Fibroblast of skin of abdomen (primary cell): ENCODE data around the gene CCDC179. TPM values are rescaled to one million over a fixed set of nuclear protein-coding genes. Genes with fewer than 3 reads are reported as not detected.
A peak's percentile ranks its signal among the peaks of the same experiment; 100 is the strongest.

Experiments
- DNase-seq: peaks from one replicate; pipeline ENCODE4 v3.0.0-alpha.2; 2013
- polyA plus RNA-seq, 2 experiments: library from polyadenylated mRNA; unstranded; fragments of 120-200 nt; gene quantifications; one replicate each; pipeline ENCODE4 v1.2.1, GENCODE V29; 2013; ENCODE audit not compliant: insufficient read length in 2 of 2

The CCDC179 gene
- polyA plus RNA-seq (2013, experiment 1 of 2; ENCODE audit: insufficient read length): not detected
- polyA plus RNA-seq (2013, experiment 2 of 2; ENCODE audit: insufficient read length): not detected

DNA sequence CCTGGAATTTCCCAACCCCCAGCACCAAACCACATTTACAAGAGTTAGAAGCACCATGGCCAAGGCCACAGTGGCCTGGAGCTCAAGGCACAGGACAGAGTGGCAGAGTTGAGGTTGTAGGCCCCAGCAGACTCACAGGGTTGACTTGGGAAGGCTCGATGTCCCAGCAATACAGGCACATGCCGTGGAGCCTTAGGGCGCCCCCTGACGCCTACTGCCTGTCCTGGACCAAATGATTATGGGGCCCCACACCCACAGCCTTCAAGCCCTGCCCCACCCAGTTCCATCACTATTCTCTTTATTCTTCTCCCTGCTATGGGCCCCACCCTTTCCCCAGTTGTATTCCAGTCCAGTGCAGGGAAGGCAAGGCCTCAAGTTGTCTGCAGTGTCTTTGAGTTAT, at the start of gene CCDC179:
Gene CCDC179 (minus strand): TSS at position 234 of the 400 bp plus-strand sequence. CDS start 53 bp downstream, at position 181.
- DNase-seq: no peak

GRCh38 chr11:22903782-22904181, 43.5 kb upstream of the CCDC179 start:
- no peak for DNase-seq

- DNase-seq: no peak
Measured at GRCh38 chr11:22901603-22902002, 41.3 kb upstream of the CCDC179 start.

- no peak for DNase-seq
Measured at GRCh38 chr11:22900764-22901486, 40.7 kb upstream of the CCDC179 start.

GRCh38 chr11:22898036-22898435, 37.8 kb upstream of the CCDC179 start:
- no peak for DNase-seq

- DNase-seq: peak; percentile 5
Measured at GRCh38 chr11:22890227-22890626, 30.0 kb upstream of the CCDC179 start.

DNA sequence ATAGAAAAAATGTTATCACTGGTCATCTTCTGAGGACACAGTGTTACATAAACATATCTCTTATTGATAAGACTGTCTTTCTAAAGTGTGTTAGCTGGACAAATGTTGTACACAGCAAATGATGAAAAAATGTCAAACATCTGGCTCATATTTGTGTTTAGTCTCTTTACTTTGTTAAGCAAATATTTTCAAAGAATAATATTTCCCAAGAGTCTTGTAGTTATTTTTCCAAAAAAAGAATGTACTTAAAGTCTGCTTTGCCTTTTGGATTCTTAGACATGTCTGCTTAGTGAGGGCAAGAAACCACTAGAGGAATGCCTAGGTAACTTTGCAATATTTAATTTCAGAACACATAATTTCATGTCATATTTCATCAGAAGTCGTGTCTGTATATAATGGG, 23.9 kb upstream of the CCDC179 start:
- DNase-seq: peak; percentile 51

DNA sequence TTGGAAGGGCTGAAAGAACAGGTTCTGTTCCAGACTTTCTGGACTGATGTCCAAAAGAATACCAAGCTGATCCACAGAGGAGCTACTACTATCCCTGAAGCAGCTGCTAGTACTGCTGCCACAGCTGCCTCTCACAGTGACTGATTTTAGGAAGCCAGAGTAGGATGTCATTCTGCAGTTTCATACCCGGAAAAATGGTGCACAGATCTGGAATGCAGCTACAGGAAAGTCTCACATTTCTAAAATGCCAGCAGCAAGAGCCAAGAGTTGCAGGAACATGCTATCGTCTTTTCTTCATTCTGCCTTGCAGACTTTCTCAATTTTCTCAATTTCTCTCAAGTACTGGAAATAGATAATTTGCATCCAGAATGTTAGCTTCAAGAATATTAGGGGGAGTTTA, 19.4 kb upstream of the CCDC179 start:
- DNase-seq: peak; percentile 54

DNA sequence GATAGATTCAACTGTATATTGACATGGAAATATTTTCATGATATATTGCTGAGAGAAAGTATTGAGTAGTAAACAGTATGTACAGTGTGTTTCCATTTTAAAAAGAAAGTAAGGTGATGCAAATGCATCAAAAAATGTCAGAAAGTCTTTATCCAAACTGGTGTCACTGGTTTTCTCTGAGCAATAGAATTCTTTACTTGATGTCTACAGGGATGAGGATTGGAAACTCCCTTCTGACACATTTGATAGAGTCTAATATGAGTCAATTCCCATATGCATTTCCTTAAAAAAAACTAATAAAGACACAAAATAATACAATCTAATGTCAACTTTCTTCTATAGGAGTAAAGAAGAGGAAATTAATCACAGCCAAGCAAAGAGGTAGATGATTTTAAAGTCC, 18.3 kb upstream of the CCDC179 start:
- DNase-seq: no peak

GRCh38 chr11:22878039-22878438, 17.8 kb upstream of the CCDC179 start:
- no peak for DNase-seq

GRCh38 chr11:22875869-22876473, 15.7 kb upstream of the CCDC179 start:
- DNase-seq: peak; percentile 85

DNA sequence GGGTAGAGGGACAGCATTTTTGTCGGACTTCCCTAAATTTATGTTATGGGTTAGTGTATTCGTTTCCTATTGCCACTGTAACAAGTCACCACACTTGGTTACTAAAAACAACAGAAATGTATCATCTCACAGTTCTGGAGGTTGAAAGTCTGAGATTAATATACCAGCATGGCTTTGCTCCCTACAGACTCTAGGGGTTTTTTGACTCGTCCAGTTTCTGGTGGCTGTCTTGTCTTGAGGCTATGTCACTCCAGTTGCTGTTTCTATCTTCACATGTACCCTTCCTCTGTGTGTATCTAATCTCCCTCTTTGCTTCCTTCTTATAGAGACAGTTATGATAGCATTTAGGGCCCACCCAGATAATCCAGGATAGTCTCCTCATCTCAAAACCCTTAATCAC, 9.1 kb upstream of the CCDC179 start:
- no peak for DNase-seq

- no peak for DNase-seq
Measured at GRCh38 chr11:22859756-22860155, 518 bp downstream of the CCDC179 start.

- no peak for DNase-seq
Measured at GRCh38 chr11:22851477-22851876, 8.8 kb downstream of the CCDC179 start.

DNA sequence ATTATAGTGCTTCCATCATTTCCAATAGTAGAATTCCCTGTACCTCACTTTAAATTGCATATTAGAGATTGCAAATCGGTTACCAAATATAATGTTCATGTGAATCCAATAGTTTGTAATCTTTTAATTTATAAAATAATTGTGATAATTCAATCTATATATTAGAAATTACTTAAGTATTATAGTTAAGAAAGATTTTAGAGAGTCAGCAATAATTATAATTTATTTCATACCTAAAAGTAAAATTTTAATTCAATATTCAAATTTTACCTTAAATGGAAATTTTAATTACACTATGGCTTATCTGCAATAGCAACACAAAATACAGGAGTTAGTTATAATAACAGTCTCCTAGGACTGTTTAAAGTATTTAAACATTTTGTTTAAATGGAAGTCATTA, 13.5 kb downstream of the CCDC179 start:
- no peak for DNase-seq

GRCh38 chr11:22832315-22833015, 27.8 kb downstream of the CCDC179 start:
- no peak for DNase-seq

DNA sequence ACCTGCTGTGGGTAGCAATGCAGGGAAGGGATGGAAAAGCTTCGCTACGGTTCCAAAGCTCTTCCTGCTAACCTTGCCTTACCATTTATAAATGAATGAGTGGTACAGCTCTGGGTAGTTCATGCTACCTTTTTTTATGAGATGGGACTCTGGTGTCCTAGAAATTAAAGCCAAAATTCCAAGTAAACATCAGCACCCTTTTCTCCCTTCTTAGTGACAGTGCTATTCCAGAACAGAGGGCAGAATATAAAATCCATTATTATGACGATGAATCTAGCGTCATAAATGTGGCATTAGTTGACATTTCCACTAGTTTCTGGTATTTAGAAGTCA, 30.2 kb downstream of the CCDC179 start:
- no peak for DNase-seq

DNA sequence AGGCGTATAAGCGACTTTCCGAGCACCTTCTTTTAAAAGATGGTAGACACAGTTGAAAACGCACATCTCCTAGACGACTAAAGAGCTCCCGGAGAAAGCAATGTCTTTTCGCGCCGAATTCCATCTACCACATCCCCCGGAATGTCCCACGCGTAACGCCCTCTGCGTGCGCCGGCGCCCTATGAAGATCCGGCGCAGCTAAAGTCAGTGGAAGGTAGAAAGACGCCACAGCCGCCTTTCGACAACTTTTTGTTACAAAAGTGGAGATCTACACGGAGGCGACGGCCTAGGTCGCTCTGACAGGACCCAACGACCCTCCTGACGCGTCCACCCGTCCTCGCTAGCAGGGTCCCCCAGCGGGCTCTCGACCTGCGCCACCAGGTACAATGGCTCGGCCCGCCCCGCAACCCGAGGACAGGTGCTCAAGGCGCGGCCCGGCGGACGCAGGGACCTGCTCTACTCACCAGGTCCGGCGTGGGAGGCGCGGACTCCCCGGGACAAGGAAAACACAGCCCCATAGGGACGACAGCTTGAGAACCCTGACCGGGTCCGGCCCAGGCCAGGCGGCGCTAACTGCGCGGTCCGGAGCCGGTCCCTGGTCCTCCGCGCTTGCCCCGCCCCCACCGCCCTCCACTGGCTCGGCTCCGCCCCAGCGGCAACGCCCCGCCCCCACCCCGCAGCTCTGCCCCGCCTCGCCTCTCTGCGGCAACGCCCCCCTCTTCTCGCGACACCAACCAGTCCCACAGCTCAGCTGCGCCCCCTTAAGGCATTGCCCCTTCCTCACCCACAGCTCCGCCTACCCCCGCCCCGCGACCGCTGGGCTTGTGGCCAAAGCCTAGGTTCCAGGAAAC, 30.8 kb downstream of the CCDC179 start, which contains the start of gene SVIP:
Gene SVIP (minus strand): TSS at position 571 of the 851 bp plus-strand sequence. CDS start 53 bp downstream, at position 518.
- DNase-seq: peak; percentile 83

DNA sequence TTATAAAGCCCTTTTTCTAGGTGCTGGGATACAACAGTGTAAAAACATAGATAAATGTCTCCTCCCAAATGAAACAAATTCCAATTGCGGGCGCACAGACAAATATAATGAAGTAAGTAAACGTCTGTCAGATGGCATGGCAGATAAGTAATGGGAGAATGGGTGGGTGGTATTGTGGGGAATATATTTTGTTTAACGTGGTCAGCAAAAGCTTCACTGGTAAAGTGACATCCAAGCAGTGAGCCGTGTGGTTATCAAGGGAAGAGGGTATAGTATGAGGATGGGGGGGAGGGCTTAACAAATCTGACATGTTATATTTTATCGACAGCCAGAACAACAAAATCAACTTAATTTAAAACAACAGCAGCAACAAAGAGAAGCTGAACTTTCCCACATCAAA, 31.9 kb downstream of the CCDC179 start:
- DNase-seq: no peak

- no peak for DNase-seq
Measured at GRCh38 chr11:22822203-22822602, 38.1 kb downstream of the CCDC179 start.

GRCh38 chr11:22809893-22810292, 50.4 kb downstream of the CCDC179 start:
- DNase-seq: no peak

GRCh38 chr11:22808571-22809197, 51.6 kb downstream of the CCDC179 start:
- DNase-seq: no peak
